ENCODE data around the gene GPR158.

Gene GPR158

GRCh38 chr10:25206693-25207414, 32.1 kb downstream of the GPR158 start:
- no peak for DNase-seq (ENCODE audit: low spot score)

- no peak for DNase-seq (ENCODE audit: low spot score)
Measured at GRCh38 chr10:25209618-25210017, 34.8 kb downstream of the GPR158 start.

GRCh38 chr10:25210265-25210664, 35.5 kb downstream of the GPR158 start:
- no peak for DNase-seq (ENCODE audit: low spot score)

GRCh38 chr10:25220156-25220555, 45.4 kb downstream of the GPR158 start:
- no peak for DNase-seq (ENCODE audit: low spot score)

GRCh38 chr10:25222085-25222660, 47.4 kb downstream of the GPR158 start:
- no peak for DNase-seq (ENCODE audit: low spot score)

- DNase-seq (ENCODE audit: low spot score): no peak
Measured at GRCh38 chr10:25226775-25227682, 52.2 kb downstream of the GPR158 start.

- DNase-seq (ENCODE audit: low spot score): no peak
Measured at GRCh38 chr10:25231751-25232150, 57.0 kb downstream of the GPR158 start.

GRCh38 chr10:25232204-25232603, 57.4 kb downstream of the GPR158 start:
- no peak for DNase-seq (ENCODE audit: low spot score)

GRCh38 chr10:25245165-25245564, 70.4 kb downstream of the GPR158 start:
- DNase-seq (ENCODE audit: low spot score): no peak

GRCh38 chr10:25257646-25258045, 82.8 kb downstream of the GPR158 start:
- DNase-seq (ENCODE audit: low spot score): no peak

- no peak for DNase-seq (ENCODE audit: low spot score)
Measured at GRCh38 chr10:25261110-25261509, 86.3 kb downstream of the GPR158 start.

GRCh38 chr10:25261558-25261957, 86.8 kb downstream of the GPR158 start:
- DNase-seq (ENCODE audit: low spot score): no peak

- DNase-seq (ENCODE audit: low spot score): no peak
Measured at GRCh38 chr10:25263931-25264330, 89.1 kb downstream of the GPR158 start.

- DNase-seq (ENCODE audit: low spot score): no peak
Measured at GRCh38 chr10:25278180-25278579, 103.4 kb downstream of the GPR158 start.

- no peak for DNase-seq (ENCODE audit: low spot score)
Measured at GRCh38 chr10:25280076-25280475, 105.3 kb downstream of the GPR158 start.

GRCh38 chr10:25280573-25280972, 105.8 kb downstream of the GPR158 start:
- no peak for DNase-seq (ENCODE audit: low spot score)

- no peak for DNase-seq (ENCODE audit: low spot score)
Measured at GRCh38 chr10:25285809-25286208, 111.0 kb downstream of the GPR158 start.

GRCh38 chr10:25288181-25288580, 113.4 kb downstream of the GPR158 start:
- DNase-seq (ENCODE audit: low spot score): no peak

GRCh38 chr10:25294032-25294926, 119.5 kb downstream of the GPR158 start:
- DNase-seq (ENCODE audit: low spot score): no peak

- DNase-seq (ENCODE audit: low spot score): no peak
Measured at GRCh38 chr10:25296324-25296723, 121.5 kb downstream of the GPR158 start.

GRCh38 chr10:25297466-25297865, 122.7 kb downstream of the GPR158 start:
- DNase-seq (ENCODE audit: low spot score): no peak

GRCh38 chr10:25300073-25300472, 125.3 kb downstream of the GPR158 start:
- no peak for DNase-seq (ENCODE audit: low spot score)

Measured in HuH-7.5 (cell line).